Measurements from ENCODE around the gene HNRNPA3. TPM values are rescaled to one million over a fixed set of nuclear protein-coding genes. Genes with fewer than 3 reads are reported as not detected.

Gene HNRNPA3
- total and polyA plus RNA-seq, 2 of the 13 experiments (the other 11 are each of a cell fraction or from before 2014, with no cell fraction given): 73.3 to 97.7 TPM

DNA sequence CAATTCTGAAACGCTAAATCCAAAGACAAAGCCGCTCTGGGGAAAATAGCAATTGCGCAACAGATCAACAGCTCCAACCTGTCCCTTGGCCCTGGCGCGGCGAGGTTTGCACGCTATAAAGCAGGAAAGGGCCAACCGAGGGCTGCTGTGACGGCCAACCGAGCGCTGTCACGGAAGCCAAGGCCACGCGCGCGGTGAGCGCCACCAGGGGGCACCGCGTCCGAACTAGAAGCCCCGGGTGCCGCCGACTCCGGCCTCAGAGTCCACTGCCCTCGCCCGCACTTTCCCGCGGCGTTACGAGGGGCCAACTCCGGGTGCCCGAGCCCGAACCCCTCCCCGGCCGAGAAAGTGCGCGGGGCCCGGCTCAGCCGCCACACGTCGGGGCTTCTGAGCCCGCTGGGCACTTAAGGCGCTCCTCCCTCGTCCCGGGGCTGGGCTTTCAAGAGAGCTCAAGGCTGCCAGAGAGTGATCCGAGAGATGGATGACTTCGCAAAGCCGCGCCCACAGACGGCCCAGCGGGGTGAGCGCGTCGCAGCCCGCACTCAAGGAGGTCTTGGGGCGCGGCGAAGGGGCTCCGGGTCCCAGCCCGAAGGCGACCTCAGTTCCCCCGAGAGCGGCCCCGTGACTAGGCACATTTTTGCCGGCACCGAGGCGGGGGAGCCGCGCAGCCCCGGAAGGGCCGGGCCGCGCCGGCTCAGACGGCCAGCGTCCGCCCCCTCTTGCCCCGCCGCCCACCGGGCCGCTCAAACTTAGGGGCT lies 51.0 kb downstream of the HNRNPA3 start (continued):
- TF ChIP-seq ZNF577 (CRISPR knock-in tag; IDR thresholded peaks at IDR 0.05; ENCODE audit: borderline replicate concordance, low read depth): no peak
- peak; percentile 88; the same call in 1 of the 2 replicates for TF ChIP-seq ZNF335 (CRISPR knock-in tag; IDR thresholded peaks at IDR 0.05)
- TF ChIP-seq, protein P1, sequence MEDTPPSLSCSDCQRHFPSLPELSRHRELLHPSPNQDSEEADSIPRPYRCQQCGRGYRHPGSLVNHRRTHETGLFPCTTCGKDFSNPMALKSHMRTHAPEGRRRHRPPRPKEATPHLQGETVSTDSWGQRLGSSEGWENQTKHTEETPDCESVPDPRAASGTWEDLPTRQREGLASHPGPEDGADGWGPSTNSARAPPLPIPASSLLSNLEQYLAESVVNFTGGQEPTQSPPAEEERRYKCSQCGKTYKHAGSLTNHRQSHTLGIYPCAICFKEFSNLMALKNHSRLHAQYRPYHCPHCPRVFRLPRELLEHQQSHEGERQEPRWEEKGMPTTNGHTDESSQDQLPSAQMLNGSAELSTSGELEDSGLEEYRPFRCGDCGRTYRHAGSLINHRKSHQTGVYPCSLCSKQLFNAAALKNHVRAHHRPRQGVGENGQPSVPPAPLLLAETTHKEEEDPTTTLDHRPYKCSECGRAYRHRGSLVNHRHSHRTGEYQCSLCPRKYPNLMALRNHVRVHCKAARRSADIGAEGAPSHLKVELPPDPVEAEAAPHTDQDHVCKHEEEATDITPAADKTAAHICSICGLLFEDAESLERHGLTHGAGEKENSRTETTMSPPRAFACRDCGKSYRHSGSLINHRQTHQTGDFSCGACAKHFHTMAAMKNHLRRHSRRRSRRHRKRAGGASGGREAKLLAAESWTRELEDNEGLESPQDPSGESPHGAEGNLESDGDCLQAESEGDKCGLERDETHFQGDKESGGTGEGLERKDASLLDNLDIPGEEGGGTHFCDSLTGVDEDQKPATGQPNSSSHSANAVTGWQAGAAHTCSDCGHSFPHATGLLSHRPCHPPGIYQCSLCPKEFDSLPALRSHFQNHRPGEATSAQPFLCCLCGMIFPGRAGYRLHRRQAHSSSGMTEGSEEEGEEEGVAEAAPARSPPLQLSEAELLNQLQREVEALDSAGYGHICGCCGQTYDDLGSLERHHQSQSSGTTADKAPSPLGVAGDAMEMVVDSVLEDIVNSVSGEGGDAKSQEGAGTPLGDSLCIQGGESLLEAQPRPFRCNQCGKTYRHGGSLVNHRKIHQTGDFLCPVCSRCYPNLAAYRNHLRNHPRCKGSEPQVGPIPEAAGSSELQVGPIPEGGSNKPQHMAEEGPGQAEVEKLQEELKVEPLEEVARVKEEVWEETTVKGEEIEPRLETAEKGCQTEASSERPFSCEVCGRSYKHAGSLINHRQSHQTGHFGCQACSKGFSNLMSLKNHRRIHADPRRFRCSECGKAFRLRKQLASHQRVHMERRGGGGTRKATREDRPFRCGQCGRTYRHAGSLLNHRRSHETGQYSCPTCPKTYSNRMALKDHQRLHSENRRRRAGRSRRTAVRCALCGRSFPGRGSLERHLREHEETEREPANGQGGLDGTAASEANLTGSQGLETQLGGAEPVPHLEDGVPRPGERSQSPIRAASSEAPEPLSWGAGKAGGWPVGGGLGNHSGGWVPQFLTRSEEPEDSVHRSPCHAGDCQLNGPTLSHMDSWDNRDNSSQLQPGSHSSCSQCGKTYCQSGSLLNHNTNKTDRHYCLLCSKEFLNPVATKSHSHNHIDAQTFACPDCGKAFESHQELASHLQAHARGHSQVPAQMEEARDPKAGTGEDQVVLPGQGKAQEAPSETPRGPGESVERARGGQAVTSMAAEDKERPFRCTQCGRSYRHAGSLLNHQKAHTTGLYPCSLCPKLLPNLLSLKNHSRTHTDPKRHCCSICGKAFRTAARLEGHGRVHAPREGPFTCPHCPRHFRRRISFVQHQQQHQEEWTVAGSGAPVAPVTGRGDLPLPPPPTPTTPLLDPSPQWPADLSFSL (CRISPR knock-in tag; IDR thresholded peaks at IDR 0.05): peak; percentile 75; the same call in 1 of the 2 replicates
- TF ChIP-seq CC2D1A (CRISPR knock-in tag; IDR thresholded peaks at IDR 0.05): no peak
- peak; percentile 87; the same call in 1 of the 2 replicates for TF ChIP-seq NFKB2 (CRISPR knock-in tag; IDR thresholded peaks at IDR 0.05; ENCODE audit: borderline replicate concordance)
- TF ChIP-seq ZNF432 (CRISPR knock-in tag; IDR thresholded peaks at IDR 0.05; ENCODE audit: borderline replicate concordance): peak; percentile 82; the same call in 1 of the 2 replicates
- peak; percentile 98 for TF ChIP-seq ZMYM4 (CRISPR knock-in tag; IDR thresholded peaks at IDR 0.05)
- TF ChIP-seq ZNF225 (CRISPR knock-in tag; IDR thresholded peaks at IDR 0.05): peak; percentile 80
- TF ChIP-seq ZNF441 (CRISPR knock-in tag; IDR thresholded peaks at IDR 0.05; ENCODE audit: borderline replicate concordance): peak; percentile 95
- peak; percentile 82; the same call in 1 of the 2 replicates for TF ChIP-seq ZNF737 (CRISPR knock-in tag; IDR thresholded peaks at IDR 0.05; ENCODE audit: borderline replicate concordance)
- peak; percentile 58; the same call in 1 of the 2 replicates for TF ChIP-seq ZBTB42 (CRISPR knock-in tag; IDR thresholded peaks at IDR 0.05)
- peak; percentile 91 for TF ChIP-seq SALL2 (CRISPR knock-in tag; IDR thresholded peaks at IDR 0.05)
- TF ChIP-seq ZZZ3 (CRISPR knock-in tag; IDR thresholded peaks at IDR 0.05; ENCODE audit: borderline replicate concordance): no peak
- TF ChIP-seq NCOR1 (IDR thresholded peaks at IDR 0.05; ENCODE audit: borderline replicate concordance, low read length): peak; percentile 95; the same call in 1 of the 2 replicates
- peak; percentile 78 for TF ChIP-seq CREB1 (IDR thresholded peaks at IDR 0.05)
- TF ChIP-seq CREB1 (CRISPR knock-in tag; IDR thresholded peaks at IDR 0.05): peak; percentile 73
- TF ChIP-seq MAFF (IDR thresholded peaks at IDR 0.05; ENCODE audit: low read depth, low read length): 0 out of 2 replicates have a peak, but pooled peaks have one; percentile 11
- peak; percentile 96 for TF ChIP-seq ZNF746 (CRISPR knock-in tag; IDR thresholded peaks at IDR 0.05)
- TF ChIP-seq KDM6A (CRISPR knock-in tag; IDR thresholded peaks at IDR 0.05; ENCODE audit: low read depth): peak; percentile 61
- TF ChIP-seq SMAD3 (CRISPR knock-in tag; IDR thresholded peaks at IDR 0.05): peak; percentile 93
- peak; percentile 75; the same call in 1 of the 2 replicates for TF ChIP-seq RORA (CRISPR knock-in tag; IDR thresholded peaks at IDR 0.05)
- no peak for TF ChIP-seq ZNF382 (CRISPR knock-in tag; IDR thresholded peaks at IDR 0.05; ENCODE audit: borderline replicate concordance)
- TF ChIP-seq JUNB (CRISPR knock-in tag; IDR thresholded peaks at IDR 0.05; ENCODE audit: borderline replicate concordance): no peak; the same call in 1 of the 2 replicates
- TF ChIP-seq ZNF724P (CRISPR knock-in tag; IDR thresholded peaks at IDR 0.05; ENCODE audit: borderline replicate concordance): no peak; the same call in none of the 2 replicates

Data from HepG2 (cell line).